HUDEP-2 (cell line): Measurements from ENCODE around the gene IGF2BP2.
A peak's percentile ranks its signal among the peaks of the same experiment; 100 is the strongest.
"Not testable (repeated sequence)": the region's sequence is repeated elsewhere in the genome, so short reads cannot be mapped to it uniquely, and the experiment has no call there.

Experiments used
- DNase-seq, 76 experiments: peaks; one replicate each; lab custom pipeline; 2025; ENCODE audit not compliant: unreplicated experiment in 76 of 76; lab: John Stamatoyannopoulos, UW

Gene IGF2BP2

DNA sequence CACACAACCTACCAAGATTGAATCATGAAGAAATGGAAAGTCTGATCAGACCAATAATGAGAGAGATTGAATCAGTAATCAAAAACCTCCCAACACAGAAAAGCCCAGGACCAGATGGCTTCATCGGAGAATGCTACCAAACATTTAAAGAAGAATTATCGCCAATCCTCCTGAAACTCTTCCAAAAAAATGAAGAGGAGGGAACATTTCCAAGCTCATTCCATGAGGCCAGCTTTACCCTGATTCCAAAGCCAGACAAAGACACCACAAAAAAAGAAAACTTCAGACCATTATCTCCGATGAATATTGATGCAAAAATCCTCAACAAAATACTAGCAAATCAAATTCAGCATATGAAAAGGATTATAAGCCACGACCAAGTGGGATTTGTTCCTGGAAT lies 144.6 kb downstream of the IGF2BP2 start:
- DNase-seq = no peak

DNA sequence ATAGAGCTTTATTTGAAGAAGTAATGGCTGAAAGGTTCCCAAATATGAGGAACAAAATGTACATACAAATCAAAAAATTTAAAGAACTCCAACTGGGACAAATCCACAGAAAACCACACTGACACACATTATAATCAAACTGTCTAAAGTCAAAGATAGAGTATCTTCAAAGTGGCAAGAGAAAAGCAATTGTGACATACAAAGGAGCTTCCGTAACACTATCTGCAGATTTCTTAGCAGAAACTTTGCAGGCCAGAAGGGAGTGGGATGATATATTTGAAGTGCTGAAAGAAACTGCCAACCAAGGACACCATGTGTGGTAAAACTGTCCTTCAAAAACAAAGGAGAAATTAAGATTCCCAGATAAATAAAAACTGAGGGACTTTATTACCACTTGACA lies 146.8 kb downstream of the IGF2BP2 start:
- no peak for DNase-seq

DNA sequence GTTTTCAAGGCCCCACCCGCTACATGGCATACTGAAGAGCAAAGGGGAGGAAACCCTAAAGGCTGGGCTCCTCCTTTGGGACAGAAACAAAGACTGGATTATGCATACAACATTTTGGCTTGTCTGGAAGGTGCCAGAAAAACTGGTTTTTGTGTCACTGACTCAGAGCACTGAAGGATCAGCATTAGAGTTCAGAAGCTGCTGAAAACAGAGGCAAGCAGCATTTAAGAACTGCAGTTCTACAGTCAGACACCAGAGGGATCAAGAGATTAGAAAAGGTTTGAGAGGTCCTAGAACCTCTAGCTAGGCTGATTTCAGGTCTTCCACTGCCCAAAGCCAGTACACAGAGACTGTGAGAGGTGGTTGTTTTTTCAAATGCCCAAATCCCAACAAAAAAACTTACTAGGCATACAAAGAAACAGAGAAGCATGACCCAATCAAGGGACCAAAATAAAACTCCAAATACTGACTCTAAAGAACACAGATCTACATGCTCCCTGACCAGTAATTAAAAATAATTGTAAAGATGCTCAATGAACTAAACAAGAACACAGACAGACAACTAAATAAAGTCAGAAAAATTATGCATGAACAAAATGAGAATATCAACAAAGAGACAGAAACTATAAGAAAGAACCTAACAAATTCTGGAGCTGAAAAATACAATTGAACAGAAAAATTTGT lies 147.6 kb downstream of the IGF2BP2 start:
- DNase-seq = peak in 34 of 76 experiments; percentile 1 to 64 (median 31)

DNA sequence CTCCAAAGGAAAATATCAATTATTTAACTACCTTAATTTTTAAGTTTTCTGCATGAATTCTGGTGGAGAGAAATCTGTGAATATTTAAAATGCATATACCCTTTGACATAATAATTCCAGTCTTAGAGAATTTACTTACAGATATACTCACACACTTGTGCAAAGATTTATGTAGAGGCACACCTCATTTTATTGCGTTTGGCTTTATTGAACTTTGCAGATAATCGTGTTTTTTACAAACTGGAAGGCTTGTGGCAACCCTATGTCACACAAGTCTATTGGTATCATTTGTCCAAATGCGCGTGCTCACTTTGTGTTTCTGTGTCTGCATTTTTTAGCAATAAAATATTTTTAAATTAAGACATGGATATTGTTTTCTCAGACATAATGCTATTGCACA lies 157.3 kb downstream of the IGF2BP2 start:
- DNase-seq = no peak

DNA sequence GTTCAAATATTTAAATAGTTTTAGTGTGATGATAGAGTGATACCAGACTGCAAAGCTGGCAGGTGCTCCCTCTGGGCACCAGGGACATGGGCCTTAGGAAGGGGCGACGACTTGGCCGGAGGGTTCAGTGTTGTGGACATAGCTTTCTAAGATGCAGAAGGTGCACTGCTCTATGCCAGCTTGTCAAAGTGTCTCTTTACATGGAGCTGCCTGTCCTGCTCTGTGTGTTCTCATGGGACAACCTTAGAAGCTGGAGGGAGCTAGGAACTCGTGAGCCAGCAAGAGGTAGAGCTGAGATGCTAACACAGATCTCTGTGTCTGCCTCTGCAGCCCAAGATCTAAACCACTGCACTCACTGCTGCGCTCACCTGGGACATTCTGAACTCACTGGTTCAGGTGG lies 160.9 kb downstream of the IGF2BP2 start:
- DNase-seq = no peak

DNA sequence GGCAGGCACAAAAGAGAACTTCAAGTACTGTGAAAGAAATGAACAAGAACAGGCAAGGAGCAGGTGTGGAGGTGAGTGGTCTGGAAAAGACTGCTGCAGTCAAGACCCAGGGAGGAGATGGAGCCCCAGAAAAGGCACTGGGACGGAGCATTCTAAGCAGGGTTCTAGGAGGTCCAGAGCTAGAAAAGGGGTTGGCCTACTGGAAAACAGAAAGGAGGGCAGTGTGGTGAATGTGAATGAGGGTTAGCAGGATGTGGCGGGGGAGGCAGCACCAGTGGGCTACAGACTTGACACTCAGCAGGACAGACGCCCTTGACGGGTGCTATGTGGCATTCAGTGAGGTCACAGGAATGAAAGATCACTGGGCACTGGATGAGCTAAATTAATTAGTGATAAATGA lies 163.1 kb downstream of the IGF2BP2 start:
- no peak for DNase-seq

DNA sequence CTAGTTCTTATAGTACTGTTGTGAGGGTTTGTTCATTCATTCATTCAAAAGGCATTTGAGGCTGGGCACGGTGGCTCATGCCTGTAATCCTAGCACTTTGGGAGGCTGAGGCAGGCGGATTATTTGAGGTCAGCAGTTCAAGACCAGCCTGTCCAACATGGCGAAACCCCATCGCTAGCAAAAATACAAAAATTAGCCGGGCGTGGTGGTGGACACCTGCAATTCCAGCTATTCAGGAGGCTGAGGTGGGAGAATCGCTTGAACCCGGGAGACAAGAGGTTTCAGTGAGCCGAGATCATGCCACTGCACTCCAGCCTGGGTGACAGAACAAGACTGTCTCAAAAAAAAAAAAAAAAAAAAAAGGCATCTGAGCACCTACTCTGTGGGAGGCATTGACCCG lies 163.5 kb downstream of the IGF2BP2 start:
- DNase-seq = not testable (repeated sequence)

DNA sequence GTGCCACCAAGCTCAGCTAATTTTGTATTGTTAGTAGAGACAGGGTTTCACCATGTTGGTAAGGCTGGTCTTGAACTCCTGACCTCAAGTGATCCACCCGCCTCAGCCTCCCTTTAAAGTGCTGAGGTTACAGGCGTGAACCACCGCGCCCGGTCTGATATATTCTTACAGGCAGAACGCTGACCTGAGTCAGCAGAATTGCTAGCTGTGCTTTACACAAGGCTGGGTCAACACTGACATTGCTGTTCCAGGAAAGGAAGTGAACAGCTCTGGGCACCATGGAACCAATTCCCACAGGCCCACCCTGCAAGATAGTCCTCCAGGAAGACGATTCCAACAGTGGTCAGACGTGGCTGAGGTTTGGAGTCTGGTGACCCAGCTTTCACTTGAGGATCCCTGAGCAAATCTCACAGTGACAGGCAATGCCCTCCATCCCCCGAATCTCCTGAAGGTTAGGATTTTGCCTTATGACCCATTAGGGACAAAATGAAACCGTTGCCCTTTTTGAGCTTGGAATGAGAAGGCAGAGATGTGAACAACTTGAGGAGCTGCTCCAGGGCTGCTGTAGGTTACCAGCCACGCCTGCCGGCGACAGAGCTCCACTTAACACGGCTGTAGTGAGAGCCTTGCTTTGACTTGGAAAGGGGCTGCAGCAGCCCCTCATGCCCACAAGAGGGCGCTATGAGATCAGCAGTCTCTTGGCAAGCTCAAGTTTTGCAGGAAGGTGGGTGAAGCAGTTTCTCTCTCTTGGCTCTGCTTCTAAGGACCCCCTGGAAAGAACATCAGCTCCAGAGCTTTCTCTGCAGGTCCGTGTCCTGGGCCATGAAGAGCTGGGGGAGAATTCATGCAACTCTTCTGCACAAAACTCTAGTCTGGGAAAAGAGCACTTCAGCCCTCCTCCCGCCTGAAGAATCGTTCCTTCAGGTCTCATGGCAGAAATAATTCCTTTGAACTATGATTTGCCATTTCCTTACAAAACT lies 164.6 kb downstream of the IGF2BP2 start:
- peak in 73 of 76 experiments; percentile 14 to 84 (median 64) for DNase-seq

DNA sequence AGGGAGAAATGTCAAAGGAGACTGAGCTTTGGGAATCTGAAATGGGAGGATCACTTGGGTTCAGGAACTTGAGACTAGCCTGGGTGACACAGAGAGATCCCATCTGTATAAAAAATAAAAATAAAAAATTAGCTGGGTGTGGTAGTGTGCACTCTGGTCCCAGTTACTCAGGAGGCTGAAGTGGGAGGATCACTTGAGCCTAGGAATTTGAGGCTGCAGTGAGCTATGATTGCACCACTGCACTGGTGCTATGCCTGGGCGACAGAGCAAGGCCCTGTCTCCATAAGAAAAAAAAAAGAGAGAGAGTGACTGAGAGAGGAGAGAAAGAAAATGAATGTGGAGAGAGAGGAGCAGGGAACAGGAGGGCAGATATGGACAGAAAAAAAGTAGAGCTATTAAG lies 165.9 kb downstream of the IGF2BP2 start:
- DNase-seq = no peak

DNA sequence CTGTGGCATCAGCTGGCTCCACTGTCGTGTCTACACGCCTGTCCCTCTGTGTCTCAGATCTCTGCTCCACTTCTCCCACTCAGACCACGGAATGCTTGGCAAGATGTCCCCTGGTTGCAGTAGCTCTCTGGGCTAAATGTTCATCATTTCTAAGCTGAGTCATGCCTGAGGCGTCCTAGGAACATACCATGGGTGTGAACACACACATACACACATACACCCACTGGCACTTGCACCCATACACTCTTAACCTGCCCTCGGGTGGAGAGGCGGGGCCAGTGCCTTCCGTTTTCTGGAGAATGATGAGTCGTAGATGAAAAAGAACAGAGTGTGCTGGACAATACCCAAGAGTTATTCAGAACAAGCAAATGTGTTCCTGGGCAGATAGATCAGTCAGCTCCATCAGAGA lies 166.3 kb downstream of the IGF2BP2 start:
- peak in 69 of 76 experiments; percentile 9 to 88 (median 61) for DNase-seq

DNA sequence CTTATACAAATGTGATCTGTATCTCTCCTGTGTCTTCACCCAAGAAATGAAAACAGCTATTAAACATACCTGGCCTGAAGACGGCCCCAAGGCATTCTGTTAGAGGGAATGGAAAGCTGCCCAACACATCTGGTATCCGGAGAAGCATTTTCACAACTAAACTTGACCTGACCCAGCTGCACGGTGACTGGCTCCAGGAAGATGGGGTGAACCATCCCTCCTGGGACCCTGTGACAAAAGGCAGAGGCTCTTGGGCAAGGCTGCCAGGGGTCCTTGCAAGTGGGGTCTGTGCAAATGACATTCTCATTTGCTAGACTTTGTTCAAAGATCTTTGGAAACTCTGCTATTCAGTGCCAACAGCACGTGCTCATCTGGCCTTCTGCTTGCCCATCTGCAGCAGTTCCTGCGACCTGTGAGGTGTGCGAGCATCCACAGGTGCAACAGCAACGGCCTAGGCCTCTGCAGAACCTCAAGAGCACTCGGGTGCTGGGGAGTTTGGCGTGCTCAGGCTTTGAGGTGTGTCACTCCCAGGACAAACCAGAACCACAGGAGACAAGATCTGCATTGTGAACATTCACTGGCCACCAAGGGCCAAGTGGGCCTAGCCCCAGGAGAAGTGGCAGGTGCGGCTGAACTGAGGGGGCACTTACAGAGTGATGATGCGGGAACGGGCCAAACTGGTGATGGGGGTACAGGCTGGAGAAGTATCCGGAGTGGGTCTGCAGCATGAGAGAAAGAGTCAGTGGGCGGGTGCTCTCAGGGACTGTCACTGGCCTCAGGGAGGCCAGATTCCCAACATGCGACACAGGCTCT lies 166.9 kb downstream of the IGF2BP2 start:
- DNase-seq = no peak

DNA sequence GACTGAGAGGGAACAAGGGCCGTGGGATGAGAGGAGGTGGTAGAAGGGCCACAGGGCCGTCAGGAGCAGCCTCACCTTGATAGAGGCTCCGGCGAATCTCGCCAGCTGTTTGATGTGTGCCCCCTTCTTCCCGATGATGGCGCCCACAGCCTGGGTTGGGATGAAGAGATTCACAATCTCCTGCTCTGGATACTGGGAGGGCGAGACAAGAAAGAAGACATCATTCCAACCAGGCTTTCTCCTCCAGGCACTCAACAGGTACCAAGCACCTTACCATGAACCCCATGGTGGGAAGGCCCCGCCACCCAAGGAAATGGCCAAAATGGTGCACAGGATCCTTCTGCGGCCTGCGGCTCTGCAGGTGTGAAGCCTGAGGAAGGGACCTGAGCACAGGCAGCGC lies 167.6 kb downstream of the IGF2BP2 start:
- no peak for DNase-seq

DNA sequence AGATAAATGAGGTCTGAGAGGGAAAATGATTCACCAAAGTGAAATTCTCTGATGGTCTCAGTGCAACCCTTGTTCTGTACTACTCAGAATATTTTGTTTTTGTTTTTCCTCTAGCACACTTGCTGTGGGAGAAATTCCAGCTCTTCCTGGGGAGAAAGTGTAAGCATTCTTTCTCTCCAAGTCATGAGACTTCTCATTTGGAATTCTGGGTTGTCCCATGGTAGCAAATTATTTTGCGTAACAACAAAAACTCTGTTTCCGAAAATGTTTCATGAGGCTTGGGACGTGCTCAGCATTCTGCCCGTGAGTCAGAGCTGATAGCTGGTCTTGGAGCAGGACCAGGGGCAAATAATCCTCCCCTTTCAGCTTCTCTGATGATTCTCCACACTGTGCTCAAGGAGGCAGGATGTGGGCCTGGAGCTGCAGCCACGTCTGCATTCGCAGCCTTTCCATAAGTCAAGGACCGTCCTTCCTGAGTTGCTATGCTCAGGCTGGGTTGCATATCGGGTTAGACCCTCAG lies 168.5 kb downstream of the IGF2BP2 start:
- no peak for DNase-seq

DNA sequence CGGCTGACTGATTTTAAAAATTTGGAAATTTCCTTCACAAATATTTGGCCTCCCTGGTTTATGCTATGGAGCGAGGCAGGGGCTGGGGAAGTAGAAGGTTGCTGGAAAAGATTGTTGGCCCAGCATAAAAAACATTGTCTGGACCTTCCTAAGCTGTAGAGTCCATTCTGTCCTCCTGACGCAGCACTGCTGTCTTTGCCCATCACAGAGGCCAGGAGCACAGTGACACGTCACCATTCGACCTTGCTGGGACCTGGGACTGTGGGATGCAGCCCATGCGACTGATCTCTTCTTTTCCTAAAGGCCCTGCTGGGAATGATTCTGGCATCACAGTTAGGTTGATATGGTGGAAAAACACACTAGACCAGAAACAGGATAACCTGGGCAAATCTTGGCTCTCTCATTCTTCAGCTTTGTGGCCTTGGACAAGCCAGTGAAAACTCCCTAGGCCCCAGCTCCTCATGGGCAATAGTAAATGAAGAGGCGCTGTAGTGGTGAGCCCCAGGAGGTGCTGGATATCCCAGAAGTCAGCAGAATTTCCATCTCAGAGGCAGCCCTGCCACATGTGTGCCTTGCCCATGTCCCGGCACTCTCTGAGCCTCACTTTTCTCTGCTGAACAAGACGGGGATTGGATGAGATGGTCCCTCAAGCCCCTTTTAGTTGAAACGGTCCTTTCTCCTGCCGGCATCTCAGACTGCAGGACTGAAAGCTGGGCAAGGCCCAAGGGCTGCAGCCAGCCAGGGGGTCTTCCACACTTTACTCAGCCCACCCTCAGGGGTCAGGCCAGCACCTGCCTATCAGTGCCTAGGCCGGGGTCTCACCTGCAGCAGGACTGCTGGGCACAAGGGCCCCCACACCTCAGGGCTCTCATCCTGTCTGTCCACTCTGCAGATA lies 169.2 kb downstream of the IGF2BP2 start:
- no peak for DNase-seq

DNA sequence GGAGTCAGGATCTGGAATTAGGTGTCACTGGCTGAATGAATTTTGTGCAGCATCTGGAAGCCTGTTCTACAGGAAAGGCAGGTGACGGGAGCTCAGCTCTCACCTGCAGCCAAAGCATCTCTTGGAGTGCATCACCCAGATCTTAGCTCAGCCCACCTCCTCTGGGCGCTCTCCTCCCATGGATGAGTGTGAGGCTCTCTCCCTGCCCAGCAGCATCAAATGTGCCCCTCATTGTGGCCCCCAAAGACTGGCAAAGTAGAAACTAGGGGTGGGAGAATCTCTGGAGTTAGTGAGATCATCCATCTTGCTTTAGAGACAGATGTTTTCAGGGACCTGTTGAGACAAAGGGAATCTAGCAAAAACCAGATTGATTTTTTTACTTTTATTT lies 170.1 kb downstream of the IGF2BP2 start:
- DNase-seq = no peak

DNA sequence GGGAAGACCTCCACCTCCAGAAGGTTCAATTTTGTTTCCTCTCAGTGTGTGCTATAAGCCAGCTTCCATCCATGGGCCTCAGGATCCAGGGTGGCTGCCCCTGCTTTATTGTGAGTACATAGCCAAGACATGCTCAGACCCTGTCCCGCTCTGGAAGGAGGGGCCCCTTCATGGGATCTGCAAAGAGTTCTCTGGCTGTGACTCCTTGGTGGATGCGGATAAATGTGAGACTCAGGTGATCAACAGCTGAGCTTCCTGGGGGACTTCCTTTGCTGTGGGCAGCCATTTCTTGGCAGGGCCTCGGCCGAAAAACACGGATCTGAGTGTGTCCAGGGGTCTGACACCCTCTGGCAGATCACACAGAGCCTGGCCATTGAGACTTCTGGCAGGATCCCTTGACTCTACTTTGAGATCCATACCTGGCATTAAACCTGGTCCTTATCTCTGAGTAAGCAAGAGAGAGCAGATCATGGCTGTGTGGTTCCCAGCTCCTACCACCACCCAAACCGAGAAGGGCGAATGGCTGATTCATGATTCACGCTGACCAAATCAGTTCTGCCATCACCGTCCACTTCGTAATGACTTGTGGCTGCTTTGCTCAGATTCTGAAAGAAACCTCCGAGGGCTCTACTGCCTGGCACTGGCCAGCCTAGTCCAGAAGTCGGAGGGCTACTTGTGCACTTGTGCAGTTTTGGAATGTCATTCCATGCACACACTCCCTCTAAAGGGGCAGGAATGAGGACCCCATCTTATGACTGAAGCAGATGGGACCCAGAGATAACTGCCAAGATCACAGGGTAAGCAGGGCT lies 170.7 kb downstream of the IGF2BP2 start:
- DNase-seq = no peak

DNA sequence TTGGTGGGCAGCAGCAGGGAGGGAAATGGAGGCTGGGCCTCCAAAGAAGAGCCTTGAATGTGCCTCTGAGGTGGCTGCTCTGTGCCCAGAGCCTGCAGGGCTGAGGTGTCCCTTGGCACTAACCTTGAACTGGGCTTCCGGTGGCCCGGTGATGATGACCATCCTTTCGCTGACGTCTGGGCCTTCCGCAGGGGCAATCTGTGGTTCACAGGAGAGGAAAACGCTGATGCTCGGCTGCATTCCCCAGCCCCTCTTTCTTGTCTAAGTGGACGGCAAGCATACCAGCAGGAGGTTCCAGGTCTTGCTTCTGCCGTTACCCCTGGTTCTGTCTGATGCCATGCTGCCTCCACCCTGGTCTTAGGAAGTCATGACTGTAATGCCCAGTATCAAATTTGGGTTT lies 172.9 kb downstream of the IGF2BP2 start:
- DNase-seq = no peak

DNA sequence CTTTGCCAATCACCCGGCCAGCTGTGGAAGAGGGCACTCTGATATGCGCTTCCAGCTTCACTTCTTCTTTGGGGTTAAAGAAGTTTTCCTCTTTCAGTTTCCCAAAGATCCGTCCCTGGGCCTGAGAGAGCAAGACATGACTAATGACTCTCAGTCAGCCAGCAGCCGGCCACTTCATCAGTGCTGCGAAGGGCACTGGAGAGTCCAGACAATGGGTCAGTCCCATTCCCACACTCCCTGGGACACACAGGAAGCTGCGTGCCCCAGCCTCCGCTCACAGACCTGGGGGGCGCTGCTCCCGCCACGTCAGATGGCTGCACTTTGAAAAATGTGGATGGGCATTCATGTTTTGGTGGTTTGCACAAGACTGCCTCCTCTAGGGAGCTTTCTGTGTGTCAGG lies 175.4 kb downstream of the IGF2BP2 start:
- DNase-seq = no peak

DNA sequence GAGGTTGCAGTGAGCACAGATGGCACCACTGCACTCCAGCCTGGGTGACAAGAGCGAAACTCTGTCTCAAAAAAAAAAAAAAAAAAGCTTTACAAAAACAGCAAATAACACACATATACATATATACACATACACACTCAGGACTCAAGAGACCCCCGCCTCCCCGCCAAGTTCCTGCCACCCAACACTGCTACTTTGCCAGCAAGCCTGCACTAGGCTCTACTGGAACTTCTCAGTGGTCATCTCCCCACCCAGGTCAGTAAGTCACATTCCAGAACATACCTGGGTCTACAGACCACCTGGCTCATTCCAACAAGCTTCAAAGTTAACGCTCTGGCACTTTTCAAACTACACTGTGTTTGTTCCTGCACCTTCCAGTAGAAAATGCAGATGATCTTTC lies 176.4 kb downstream of the IGF2BP2 start:
- DNase-seq = no peak
